ENCODE data around the gene CHID1. TPM values are rescaled to one million over a fixed set of nuclear protein-coding genes. Genes with fewer than 3 reads are reported as not detected.

CHID1 gene
- total and polyA plus RNA-seq, 2 donors = 23.4 to 62.3 TPM

DNA sequence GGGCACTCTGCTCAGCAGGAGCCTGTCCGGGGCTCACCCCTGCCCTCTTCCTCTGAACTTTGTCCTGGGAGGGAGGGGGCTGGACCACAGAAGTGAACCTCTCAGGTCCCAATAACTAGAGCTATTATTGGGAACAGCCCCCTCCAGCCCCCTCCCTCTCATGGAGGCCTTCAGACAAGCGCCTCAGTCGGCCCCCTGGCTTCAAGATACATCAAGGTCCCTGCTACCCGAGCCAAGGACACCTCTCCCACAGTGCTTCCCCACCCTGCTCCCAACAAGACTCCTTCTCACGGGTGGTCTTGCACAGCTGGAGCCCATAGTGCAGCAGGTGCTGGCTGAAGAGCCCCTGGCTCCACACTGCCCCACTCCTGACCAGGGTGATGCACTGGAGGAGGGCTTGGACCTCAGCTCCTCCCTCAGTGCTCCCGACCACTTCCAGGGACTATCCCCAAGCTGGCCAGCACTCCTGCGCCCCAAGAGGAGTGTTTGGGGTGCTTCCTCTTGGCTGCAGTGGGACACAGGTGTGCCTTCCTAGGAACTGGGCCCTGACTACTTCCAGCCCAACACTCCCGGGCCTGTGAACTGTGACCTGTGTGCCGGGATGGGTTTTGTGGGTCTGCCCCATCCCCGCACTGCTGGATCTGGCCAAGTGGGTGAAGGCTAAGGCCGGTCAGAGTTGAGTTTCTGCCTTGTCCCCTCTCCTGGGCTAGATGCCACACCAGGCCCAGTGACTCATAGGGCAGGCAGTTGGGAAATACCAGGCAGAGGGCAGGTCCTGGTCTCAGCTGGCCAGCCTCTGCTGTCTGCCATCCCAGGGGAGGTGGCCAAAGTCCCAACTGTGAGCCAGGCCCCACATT, 89.7 kb downstream of the CHID1 start:
- 64% methylated on average over 11 of the region's 11 CpGs for WGBS
- Histone ChIP-seq H3K27ac (ENCODE audit: low read depth) (peak overlapping the region; percentile 43), H3K36me3 (ENCODE audit: insufficient read depth) (peaks cover 5% of the 10 kb centered on the region), H3K4me3 (ENCODE audit: low read depth, low read length) (peak overlapping the region; percentile 94), H3K4me1 (ENCODE audit: insufficient read depth) (no peaks in the 10 kb centered on the region)
- DNase-seq (ENCODE audit: extremely low spot score) = no peak

GRCh38 chr11:819943-820649, 90.5 kb downstream of the CHID1 start:
- 4% methylated on average over 47 of the region's 47 CpGs for WGBS
- no peaks in the 10 kb centered on the region for H3K4me1 ChIP-seq (ENCODE audit: insufficient read depth)
- peaks cover 5% of the 10 kb centered on the region for H3K36me3 ChIP-seq (ENCODE audit: insufficient read depth)
- H3K4me3 ChIP-seq (ENCODE audit: low read depth, low read length) = peak overlapping the region; percentile 94
- DNase-seq (ENCODE audit: extremely low spot score) = no peak
- H3K27ac ChIP-seq (ENCODE audit: low read depth) = no peak overlapping the region

- Histone ChIP-seq H3K4me1 (ENCODE audit: insufficient read depth) (no peaks in the 10 kb centered on the region), H3K27ac (ENCODE audit: low read depth) (peak overlapping the region; percentile 96), H3K36me3 (ENCODE audit: insufficient read depth) (no peaks in the 10 kb centered on the region), H3K4me3 (ENCODE audit: low read depth, low read length) (peak overlapping the region; percentile 94)
- DNase-seq (ENCODE audit: extremely low spot score) = no peak
- under 1% methylated on average over 96 of the region's 96 CpGs for WGBS
Measured at GRCh38 chr11:819129-819931, 91.3 kb downstream of the CHID1 start.

- no peak for DNase-seq (ENCODE audit: extremely low spot score)
- H3K4me1 ChIP-seq (ENCODE audit: insufficient read depth) = no peaks in the 10 kb centered on the region
- H3K4me3 ChIP-seq (ENCODE audit: low read depth, low read length) = peak within 1 kb of the TSS; percentile 94
- H3K36me3 ChIP-seq (ENCODE audit: insufficient read depth) = no peaks in the 10 kb centered on the region
- peak within 1 kb of the TSS; percentile 96 for H3K27ac ChIP-seq (ENCODE audit: low read depth)
- 23% methylated on average over 20 of the region's 20 CpGs for WGBS
Measured at GRCh38 chr11:818396-819128, 92.0 kb downstream of the CHID1 start, which contains the start of gene PNPLA2. TSS of gene PNPLA2 (plus strand) at chr11:818914. CDS start at chr11:819719, 805 bp downstream.

Small RNA genes lying within 50 kb of the gene (small RNA-seq; reads per million reads assigned to genes)
- gene RNU6-1025P = not detected

Other genes starting within 250 kb of the CHID1 start
- gene DEAF1, start 215.6 kb downstream of the CHID1 start, total RNA-seq = 14.9 TPM
- 29.7 TPM for gene DEAF1, start 215.6 kb downstream of the CHID1 start, polyA plus RNA-seq
- 10.8 TPM for gene TMEM80, start 215.0 kb downstream of the CHID1 start, total RNA-seq
- 36.8 TPM for gene TMEM80, start 215.0 kb downstream of the CHID1 start, polyA plus RNA-seq
- 12.4 TPM for gene EPS8L2, start 204.6 kb downstream of the CHID1 start, total RNA-seq
- gene EPS8L2, start 204.6 kb downstream of the CHID1 start, polyA plus RNA-seq = 23.2 TPM
- gene TALDO1, start 163.3 kb downstream of the CHID1 start, total RNA-seq = 62.9 TPM
- gene TALDO1, start 163.3 kb downstream of the CHID1 start, polyA plus RNA-seq = 201 TPM
- gene GATD1, start 133.3 kb downstream of the CHID1 start, total RNA-seq = 26.4 TPM
- 43.3 TPM for gene GATD1, start 133.3 kb downstream of the CHID1 start, polyA plus RNA-seq
- not detected for gene CEND1, start 120.7 kb downstream of the CHID1 start, total RNA-seq
- 1.4 TPM for gene CEND1, start 120.7 kb downstream of the CHID1 start, polyA plus RNA-seq
- gene SLC25A22, start 112.5 kb downstream of the CHID1 start, total RNA-seq = 7.5 TPM
- 17.1 TPM for gene SLC25A22, start 112.5 kb downstream of the CHID1 start, polyA plus RNA-seq
- gene PIDD1, start 105.6 kb downstream of the CHID1 start, total RNA-seq = 7.2 TPM
- gene PIDD1, start 105.6 kb downstream of the CHID1 start, polyA plus RNA-seq = 12.4 TPM
- 189 TPM for gene RPLP2, start 100.8 kb downstream of the CHID1 start, total RNA-seq
- 1,859 TPM for gene RPLP2, start 100.8 kb downstream of the CHID1 start, polyA plus RNA-seq
- gene PNPLA2, start 91.9 kb downstream of the CHID1 start, total RNA-seq = 13.6 TPM
- gene PNPLA2, start 91.9 kb downstream of the CHID1 start, polyA plus RNA-seq = 131 TPM
- 5.9 TPM for gene CRACR2B, start 82.9 kb downstream of the CHID1 start, total RNA-seq
- 20.2 TPM for gene CRACR2B, start 82.9 kb downstream of the CHID1 start, polyA plus RNA-seq
- 115 TPM for gene CD151, start 77.9 kb downstream of the CHID1 start, total RNA-seq
- gene CD151, start 77.9 kb downstream of the CHID1 start, polyA plus RNA-seq = 692 TPM
- 21.7 TPM for gene POLR2L, start 68.3 kb downstream of the CHID1 start, total RNA-seq
- gene POLR2L, start 68.3 kb downstream of the CHID1 start, polyA plus RNA-seq = 148 TPM
- 39.4 TPM for gene TSPAN4, start 68.0 kb downstream of the CHID1 start, total RNA-seq
- gene TSPAN4, start 68.0 kb downstream of the CHID1 start, polyA plus RNA-seq = 144 TPM
- 26.5 TPM for gene AP2A2, start 15.1 kb upstream of the CHID1 start, total RNA-seq
- gene AP2A2, start 15.1 kb upstream of the CHID1 start, polyA plus RNA-seq = 51.4 TPM
- gene MUC6, start 125.9 kb upstream of the CHID1 start, total RNA-seq = not detected
- gene MUC6, start 125.9 kb upstream of the CHID1 start, polyA plus RNA-seq = not detected
- not detected for gene MUC2, start 164.1 kb upstream of the CHID1 start, total RNA-seq
- gene MUC2, start 164.1 kb upstream of the CHID1 start, polyA plus RNA-seq = 0.01 TPM
- not detected for gene MUC5AC, start 247.1 kb upstream of the CHID1 start, total RNA-seq
- not detected for gene MUC5AC, start 247.1 kb upstream of the CHID1 start, polyA plus RNA-seq

All from urinary bladder (tissue), 4 donors.